GM19468 (cell line): ENCODE results near the gene KAZN.

Experiments
- ATAC-seq: cut with Tn5 transposase; IDR thresholded peaks from one replicate; pipeline ENCODE4 v1.9.1; 2021; ENCODE audit warnings: mild to moderate bottlenecking, moderate library complexity, moderate number of reproducible peaks; ENCODE audit not compliant: unreplicated experiment; ENCODE audit errors: extremely low read depth

The KAZN gene

GRCh38 chr1:14841456-14841855, 243.0 kb downstream of the KAZN start:
- no peak for ATAC-seq

- no peak for ATAC-seq
Measured at GRCh38 chr1:14841951-14842350, 243.5 kb downstream of the KAZN start.

- no peak for ATAC-seq
Measured at GRCh38 chr1:14842361-14842760, 243.9 kb downstream of the KAZN start.

GRCh38 chr1:14842891-14843290, 244.4 kb downstream of the KAZN start:
- ATAC-seq, result no peak

- no peak for ATAC-seq
Measured at GRCh38 chr1:14843525-14843924, 245.0 kb downstream of the KAZN start.

- no peak for ATAC-seq
Measured at GRCh38 chr1:14844356-14844755, 245.9 kb downstream of the KAZN start.

- ATAC-seq, result no peak
Measured at GRCh38 chr1:14844923-14845617, 246.6 kb downstream of the KAZN start.

- ATAC-seq, result no peak
Measured at GRCh38 chr1:14845851-14846250, 247.4 kb downstream of the KAZN start.

- no peak for ATAC-seq
Measured at GRCh38 chr1:14846688-14847087, 248.2 kb downstream of the KAZN start.

GRCh38 chr1:14848203-14848602, 249.7 kb downstream of the KAZN start:
- ATAC-seq, result no peak

- ATAC-seq, result no peak
Measured at GRCh38 chr1:14848625-14849024, 250.1 kb downstream of the KAZN start.

- ATAC-seq, result no peak
Measured at GRCh38 chr1:14849038-14849437, 250.6 kb downstream of the KAZN start.

- ATAC-seq, result no peak
Measured at GRCh38 chr1:14850563-14850962, 252.1 kb downstream of the KAZN start.

GRCh38 chr1:14851760-14852159, 253.3 kb downstream of the KAZN start:
- no peak for ATAC-seq

- no peak for ATAC-seq
Measured at GRCh38 chr1:14852291-14852690, 253.8 kb downstream of the KAZN start.

- no peak for ATAC-seq
Measured at GRCh38 chr1:14853518-14853917, 255.0 kb downstream of the KAZN start.

- ATAC-seq, result no peak
Measured at GRCh38 chr1:14855268-14855667, 256.8 kb downstream of the KAZN start.

- ATAC-seq, result no peak
Measured at GRCh38 chr1:14855801-14856200, 257.3 kb downstream of the KAZN start.

- ATAC-seq, result no peak
Measured at GRCh38 chr1:14857436-14858195, 259.1 kb downstream of the KAZN start.

- no peak for ATAC-seq
Measured at GRCh38 chr1:14862114-14862771, 263.8 kb downstream of the KAZN start.

- ATAC-seq, result no peak
Measured at GRCh38 chr1:14865106-14865505, 266.6 kb downstream of the KAZN start.
